NCI-H510A (cell line): Measurements from ENCODE around the gene SLC22A13.
"Not testable (repeated sequence)": the region's sequence is repeated elsewhere in the genome, so short reads cannot be mapped to it uniquely, and the experiment has no call there.

Experiments used
- DNase-seq: peaks from one replicate; lab custom pipeline; 2025; lab: John Stamatoyannopoulos, UW

Gene SLC22A13

GRCh38 chr3:38265604-38266307 is at the start of gene SLC22A13:
TSS of gene SLC22A13 (plus strand) at chr3:38265812. CDS start at chr3:38265861, 49 bp downstream.
- DNase-seq, result no peak

- no peak for DNase-seq
These were observed 45.9 kb upstream of the SLC22A13 start for GRCh38 chr3:38219609-38220197.

- DNase-seq, result no peak
These were observed 44.6 kb upstream of the SLC22A13 start for GRCh38 chr3:38221005-38221404.

- DNase-seq, result no peak
These were observed 43.5 kb upstream of the SLC22A13 start for GRCh38 chr3:38222032-38222634.

GRCh38 chr3:38224357-38224756 is 41.3 kb upstream of the SLC22A13 start:
- no peak for DNase-seq

- no peak for DNase-seq
These were observed 39.3 kb upstream of the SLC22A13 start for GRCh38 chr3:38226273-38226672.

- no peak for DNase-seq
These were observed 37.6 kb upstream of the SLC22A13 start for GRCh38 chr3:38227989-38228388.

GRCh38 chr3:38229036-38229435 is 36.6 kb upstream of the SLC22A13 start:
- no peak for DNase-seq

GRCh38 chr3:38232701-38233100 is 32.9 kb upstream of the SLC22A13 start:
- DNase-seq, result no peak

GRCh38 chr3:38235466-38235865 is 30.1 kb upstream of the SLC22A13 start:
- DNase-seq, result no peak

GRCh38 chr3:38238416-38239008 is 27.1 kb upstream of the SLC22A13 start:
- no peak for DNase-seq

GRCh38 chr3:38242812-38243211 is 22.8 kb upstream of the SLC22A13 start:
- DNase-seq, result not testable (repeated sequence)

GRCh38 chr3:38245930-38246329 is 19.7 kb upstream of the SLC22A13 start:
- no peak for DNase-seq

- no peak for DNase-seq
These were observed 18.1 kb upstream of the SLC22A13 start for GRCh38 chr3:38247366-38248035.

- DNase-seq, result no peak
These were observed 15.4 kb upstream of the SLC22A13 start for GRCh38 chr3:38250198-38250597.

- no peak for DNase-seq
These were observed 14.4 kb upstream of the SLC22A13 start for GRCh38 chr3:38251197-38251596.

- DNase-seq, result no peak
These were observed 11.9 kb upstream of the SLC22A13 start for GRCh38 chr3:38253704-38254103.

GRCh38 chr3:38254872-38255271 is 10.7 kb upstream of the SLC22A13 start:
- DNase-seq, result no peak

- no peak for DNase-seq
These were observed 10.0 kb upstream of the SLC22A13 start for GRCh38 chr3:38255627-38256026.

- no peak for DNase-seq
These were observed 8.0 kb upstream of the SLC22A13 start for GRCh38 chr3:38257583-38257982.

GRCh38 chr3:38260474-38260873 is 5.1 kb upstream of the SLC22A13 start:
- no peak for DNase-seq

- no peak for DNase-seq
These were observed 1.2 kb upstream of the SLC22A13 start for GRCh38 chr3:38264353-38264771.
